HL-60 (cell line): ENCODE results near the gene ZNF672.

Experiments
- DNase-seq, 2 experiments: peaks; one replicate each; pipeline ENCODE4 v3.0.0-alpha.2; 2010 to 2020; ENCODE audit warnings: low read depth in 1 of 2, low spot score in 1 of 2
- H3K27ac ChIP-seq: fragments of 250-450 bp; sonication (Bioruptor Pico); replicated peaks from 2 replicates; pipeline ENCODE4 v1.5.1; 2020; ENCODE audit warnings: mild to moderate bottlenecking, moderate library complexity
- H3K27me3 ChIP-seq: fragments of 250-450 bp; sonication (Bioruptor Pico); 2 replicates; pipeline ENCODE4 v1.5.1; 2021; ENCODE audit warnings: mild to moderate bottlenecking, moderate library complexity; ENCODE audit not compliant: insufficient read depth, poor library complexity, severe bottlenecking
- H3K4me3 ChIP-seq: replicated peaks from 2 replicates; pipeline ENCODE4 v1.5.1; 2011; ENCODE audit warnings: mild to moderate bottlenecking, control low read depth, low read length; ENCODE audit not compliant: insufficient read depth
- GABPA ChIP-seq: IDR thresholded peaks from 2 replicates; pipeline ENCODE4 v1.6.1; 2012; ENCODE audit warnings: low read depth
- POLR2AphosphoS5 ChIP-seq: IDR thresholded peaks from 2 replicates; pipeline ENCODE4 v1.6.1; 2012; ENCODE audit warnings: low read depth
- SPI1 ChIP-seq: IDR thresholded peaks from 2 replicates; pipeline ENCODE4 v1.6.1; 2012; ENCODE audit warnings: low read depth, mild to moderate bottlenecking, borderline replicate concordance
- TF ChIP-seq, protein P1 (sequence below): IDR thresholded peaks from 2 replicates; pipeline ENCODE4 v1.6.1; 2012; ENCODE audit warnings: low read depth; ENCODE audit not compliant: insufficient replicate concordance
- TF ChIP-seq, protein P2 (sequence below): IDR thresholded peaks from one replicate; pipeline ENCODE4 v1.5.1; 2011; ENCODE audit warnings: low read length, control low read depth, inconsistent platforms; ENCODE audit not compliant: insufficient read depth

Gene ZNF672

DNA sequence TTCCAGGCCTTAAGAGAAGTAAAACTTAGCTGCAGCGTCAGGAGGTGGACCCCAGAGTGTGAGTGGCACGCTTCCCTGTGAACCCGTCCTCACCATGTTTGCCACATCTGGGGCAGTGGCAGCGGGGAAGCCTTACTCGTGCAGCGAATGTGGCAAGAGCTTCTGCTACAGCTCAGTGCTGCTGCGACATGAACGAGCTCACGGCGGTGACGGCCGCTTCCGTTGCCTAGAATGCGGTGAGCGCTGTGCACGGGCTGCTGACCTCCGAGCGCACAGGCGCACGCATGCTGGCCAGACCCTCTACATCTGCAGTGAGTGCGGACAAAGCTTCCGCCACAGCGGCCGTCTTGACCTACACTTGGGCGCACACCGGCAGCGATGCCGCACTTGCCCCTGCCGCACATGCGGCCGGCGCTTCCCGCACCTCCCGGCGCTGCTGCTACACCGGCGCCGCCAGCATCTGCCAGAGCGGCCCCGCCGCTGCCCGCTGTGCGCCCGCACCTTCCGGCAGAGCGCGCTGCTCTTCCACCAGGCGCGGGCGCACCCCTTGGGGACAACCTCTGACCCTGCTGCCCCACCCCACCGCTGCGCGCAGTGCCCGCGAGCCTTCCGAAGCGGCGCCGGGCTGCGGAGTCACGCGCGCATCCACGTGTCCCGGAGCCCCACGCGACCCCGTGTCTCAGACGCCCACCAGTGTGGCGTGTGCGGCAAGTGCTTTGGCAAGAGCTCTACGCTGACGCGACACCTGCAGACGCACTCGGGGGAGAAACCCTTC is 9.3 kb downstream of the ZNF672 start:
- Histone ChIP-seq H3K4me3 (no peak overlapping the region), H3K27me3 (no peaks in the 10 kb centered on the region), H3K27ac (no peak overlapping the region)
- no peak for DNase-seq
- TF ChIP-seq, protein P1, sequence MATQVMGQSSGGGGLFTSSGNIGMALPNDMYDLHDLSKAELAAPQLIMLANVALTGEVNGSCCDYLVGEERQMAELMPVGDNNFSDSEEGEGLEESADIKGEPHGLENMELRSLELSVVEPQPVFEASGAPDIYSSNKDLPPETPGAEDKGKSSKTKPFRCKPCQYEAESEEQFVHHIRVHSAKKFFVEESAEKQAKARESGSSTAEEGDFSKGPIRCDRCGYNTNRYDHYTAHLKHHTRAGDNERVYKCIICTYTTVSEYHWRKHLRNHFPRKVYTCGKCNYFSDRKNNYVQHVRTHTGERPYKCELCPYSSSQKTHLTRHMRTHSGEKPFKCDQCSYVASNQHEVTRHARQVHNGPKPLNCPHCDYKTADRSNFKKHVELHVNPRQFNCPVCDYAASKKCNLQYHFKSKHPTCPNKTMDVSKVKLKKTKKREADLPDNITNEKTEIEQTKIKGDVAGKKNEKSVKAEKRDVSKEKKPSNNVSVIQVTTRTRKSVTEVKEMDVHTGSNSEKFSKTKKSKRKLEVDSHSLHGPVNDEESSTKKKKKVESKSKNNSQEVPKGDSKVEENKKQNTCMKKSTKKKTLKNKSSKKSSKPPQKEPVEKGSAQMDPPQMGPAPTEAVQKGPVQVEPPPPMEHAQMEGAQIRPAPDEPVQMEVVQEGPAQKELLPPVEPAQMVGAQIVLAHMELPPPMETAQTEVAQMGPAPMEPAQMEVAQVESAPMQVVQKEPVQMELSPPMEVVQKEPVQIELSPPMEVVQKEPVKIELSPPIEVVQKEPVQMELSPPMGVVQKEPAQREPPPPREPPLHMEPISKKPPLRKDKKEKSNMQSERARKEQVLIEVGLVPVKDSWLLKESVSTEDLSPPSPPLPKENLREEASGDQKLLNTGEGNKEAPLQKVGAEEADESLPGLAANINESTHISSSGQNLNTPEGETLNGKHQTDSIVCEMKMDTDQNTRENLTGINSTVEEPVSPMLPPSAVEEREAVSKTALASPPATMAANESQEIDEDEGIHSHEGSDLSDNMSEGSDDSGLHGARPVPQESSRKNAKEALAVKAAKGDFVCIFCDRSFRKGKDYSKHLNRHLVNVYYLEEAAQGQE, result no peak
- TF ChIP-seq SPI1, result no peak
- TF ChIP-seq, protein P2, sequence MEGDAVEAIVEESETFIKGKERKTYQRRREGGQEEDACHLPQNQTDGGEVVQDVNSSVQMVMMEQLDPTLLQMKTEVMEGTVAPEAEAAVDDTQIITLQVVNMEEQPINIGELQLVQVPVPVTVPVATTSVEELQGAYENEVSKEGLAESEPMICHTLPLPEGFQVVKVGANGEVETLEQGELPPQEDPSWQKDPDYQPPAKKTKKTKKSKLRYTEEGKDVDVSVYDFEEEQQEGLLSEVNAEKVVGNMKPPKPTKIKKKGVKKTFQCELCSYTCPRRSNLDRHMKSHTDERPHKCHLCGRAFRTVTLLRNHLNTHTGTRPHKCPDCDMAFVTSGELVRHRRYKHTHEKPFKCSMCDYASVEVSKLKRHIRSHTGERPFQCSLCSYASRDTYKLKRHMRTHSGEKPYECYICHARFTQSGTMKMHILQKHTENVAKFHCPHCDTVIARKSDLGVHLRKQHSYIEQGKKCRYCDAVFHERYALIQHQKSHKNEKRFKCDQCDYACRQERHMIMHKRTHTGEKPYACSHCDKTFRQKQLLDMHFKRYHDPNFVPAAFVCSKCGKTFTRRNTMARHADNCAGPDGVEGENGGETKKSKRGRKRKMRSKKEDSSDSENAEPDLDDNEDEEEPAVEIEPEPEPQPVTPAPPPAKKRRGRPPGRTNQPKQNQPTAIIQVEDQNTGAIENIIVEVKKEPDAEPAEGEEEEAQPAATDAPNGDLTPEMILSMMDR, result no peak
- no peak for TF ChIP-seq GABPA
- no peak for TF ChIP-seq POLR2AphosphoS5

DNA sequence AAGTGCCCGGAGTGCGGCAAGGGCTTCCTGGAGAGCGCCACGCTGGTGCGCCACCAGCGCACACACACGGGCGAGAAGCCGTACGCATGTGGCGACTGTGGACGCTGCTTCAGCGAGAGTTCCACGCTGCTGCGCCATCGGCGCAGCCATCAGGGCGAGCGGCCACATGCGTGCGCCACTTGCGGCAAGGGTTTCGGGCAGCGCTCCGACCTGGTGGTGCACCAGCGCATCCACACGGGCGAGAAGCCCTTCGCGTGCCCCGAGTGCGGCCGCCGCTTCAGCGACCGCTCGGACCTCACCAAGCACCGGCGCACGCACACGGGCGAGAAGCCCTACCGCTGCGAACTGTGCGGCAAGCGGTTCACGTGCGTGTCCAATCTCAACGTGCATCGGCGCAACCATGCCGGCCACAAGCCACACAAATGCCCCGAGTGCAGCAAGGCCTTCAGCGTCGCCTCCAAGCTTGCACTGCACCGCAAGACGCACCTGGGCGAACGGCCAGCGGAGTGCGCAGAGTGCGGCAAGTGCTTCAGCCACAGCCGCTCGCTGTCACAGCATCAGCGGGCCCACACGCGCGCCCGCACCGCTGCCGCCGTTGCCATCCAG is 10.0 kb downstream of the ZNF672 start:
- DNase-seq, result no peak
- Histone ChIP-seq H3K27ac (no peak overlapping the region), H3K4me3 (no peak overlapping the region), H3K27me3 (no peaks in the 10 kb centered on the region)
- TF ChIP-seq, protein P2, result no peak
- TF ChIP-seq SPI1 (no peak), POLR2AphosphoS5 (no peak), GABPA (no peak)
- TF ChIP-seq, protein P1, result no peak

DNA sequence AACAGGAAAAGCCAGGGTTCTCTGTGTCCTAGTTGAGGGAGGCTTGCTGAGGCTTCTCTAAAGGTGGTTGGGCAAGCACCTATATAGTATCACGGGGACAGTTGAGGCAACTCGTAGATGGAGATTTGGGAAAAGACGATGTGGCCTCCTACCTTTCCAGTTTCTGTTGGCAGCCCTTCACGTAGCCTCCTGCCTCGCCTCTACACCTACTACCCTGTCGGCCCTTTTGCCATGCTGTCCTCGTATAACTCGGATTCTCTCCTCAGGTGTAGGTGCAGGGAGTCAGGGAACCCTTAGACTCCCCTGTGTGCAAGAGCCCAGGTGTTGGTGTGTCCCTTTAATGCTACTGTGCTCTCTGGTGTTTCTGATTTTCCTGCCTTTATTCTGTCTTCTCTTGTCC is 10.6 kb downstream of the ZNF672 start:
- Histone ChIP-seq H3K4me3 (no peak overlapping the region), H3K27ac (no peak overlapping the region), H3K27me3 (no peaks in the 10 kb centered on the region)
- DNase-seq, result no peak
- TF ChIP-seq POLR2AphosphoS5 (no peak), SPI1 (no peak), GABPA (no peak)
- TF ChIP-seq, protein P1, result no peak
- TF ChIP-seq, protein P2, result no peak
